Activated CD4-positive, CD25-positive, alpha-beta regulatory T cell treated with anti-CD3 and anti-CD28 coated beads, Interleukin-2, amount 50 U/mL, for 72 hours (primary cell): Measurements from ENCODE around the gene EVC2.

ENCODE experiments used
- DNase-seq: peaks from one replicate; pipeline ENCODE4 v3.0.0; 2021

Gene EVC2, protein sequence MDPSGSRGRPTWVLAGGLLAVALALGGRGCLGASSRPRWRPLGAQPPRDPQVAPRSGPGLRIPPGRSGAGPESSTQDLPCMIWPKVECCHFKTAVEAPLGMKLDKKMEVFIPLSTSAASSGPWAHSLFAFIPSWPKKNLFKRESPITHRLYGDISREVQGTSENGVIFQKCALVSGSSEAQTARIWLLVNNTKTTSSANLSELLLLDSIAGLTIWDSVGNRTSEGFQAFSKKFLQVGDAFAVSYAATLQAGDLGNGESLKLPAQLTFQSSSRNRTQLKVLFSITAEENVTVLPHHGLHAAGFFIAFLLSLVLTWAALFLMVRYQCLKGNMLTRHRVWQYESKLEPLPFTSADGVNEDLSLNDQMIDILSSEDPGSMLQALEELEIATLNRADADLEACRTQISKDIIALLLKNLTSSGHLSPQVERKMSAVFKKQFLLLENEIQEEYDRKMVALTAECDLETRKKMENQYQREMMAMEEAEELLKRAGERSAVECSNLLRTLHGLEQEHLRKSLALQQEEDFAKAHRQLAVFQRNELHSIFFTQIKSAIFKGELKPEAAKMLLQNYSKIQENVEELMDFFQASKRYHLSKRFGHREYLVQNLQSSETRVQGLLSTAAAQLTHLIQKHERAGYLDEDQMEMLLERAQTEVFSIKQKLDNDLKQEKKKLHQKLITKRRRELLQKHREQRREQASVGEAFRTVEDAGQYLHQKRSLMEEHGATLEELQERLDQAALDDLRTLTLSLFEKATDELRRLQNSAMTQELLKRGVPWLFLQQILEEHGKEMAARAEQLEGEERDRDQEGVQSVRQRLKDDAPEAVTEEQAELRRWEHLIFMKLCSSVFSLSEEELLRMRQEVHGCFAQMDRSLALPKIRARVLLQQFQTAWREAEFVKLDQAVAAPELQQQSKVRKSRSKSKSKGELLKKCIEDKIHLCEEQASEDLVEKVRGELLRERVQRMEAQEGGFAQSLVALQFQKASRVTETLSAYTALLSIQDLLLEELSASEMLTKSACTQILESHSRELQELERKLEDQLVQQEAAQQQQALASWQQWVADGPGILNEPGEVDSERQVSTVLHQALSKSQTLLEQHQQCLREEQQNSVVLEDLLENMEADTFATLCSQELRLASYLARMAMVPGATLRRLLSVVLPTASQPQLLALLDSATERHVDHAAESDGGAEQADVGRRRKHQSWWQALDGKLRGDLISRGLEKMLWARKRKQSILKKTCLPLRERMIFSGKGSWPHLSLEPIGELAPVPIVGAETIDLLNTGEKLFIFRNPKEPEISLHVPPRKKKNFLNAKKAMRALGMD

DNA sequence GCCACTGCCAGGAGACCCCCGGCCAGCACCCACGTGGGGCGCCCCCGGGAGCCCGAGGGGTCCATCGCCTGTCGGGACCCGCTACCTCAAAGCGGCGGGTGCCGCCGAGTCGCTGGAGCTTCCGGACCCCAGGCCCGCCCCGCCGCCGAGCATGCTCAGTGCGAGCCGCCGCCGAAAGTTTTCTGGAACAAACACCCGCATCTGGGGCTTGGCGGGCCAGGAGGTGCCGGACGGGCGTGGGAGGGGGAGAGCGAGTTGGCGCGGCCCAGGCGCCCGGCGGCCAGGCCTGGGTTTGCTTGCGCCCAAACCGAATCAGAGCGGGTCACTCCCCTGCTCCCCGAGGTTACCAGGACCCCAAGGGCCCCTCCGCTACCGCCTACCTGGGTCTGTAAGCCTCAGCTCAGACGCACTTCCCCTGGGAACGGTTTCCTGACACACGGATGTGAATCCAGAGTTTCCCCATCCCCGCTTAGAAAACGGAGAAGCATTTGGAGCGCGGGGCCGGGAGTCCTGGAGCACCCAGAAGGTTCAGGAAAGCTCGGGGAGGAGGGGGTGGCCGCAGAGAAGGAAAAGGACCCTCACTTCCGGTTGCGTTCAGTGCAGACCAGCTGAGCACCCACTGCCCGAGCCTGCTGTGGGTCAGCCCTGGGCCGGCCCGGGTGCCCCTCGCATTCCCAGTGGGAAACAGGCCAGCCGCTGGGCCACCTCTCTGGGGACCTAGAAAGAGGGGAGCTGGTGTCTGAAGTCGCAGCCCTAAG lies at the start of gene EVC2:
TSS of gene EVC2 (minus strand) at position 111 of the 758 bp plus-strand sequence. CDS start at position 65, 46 bp downstream.
- DNase-seq = no peak

DNA sequence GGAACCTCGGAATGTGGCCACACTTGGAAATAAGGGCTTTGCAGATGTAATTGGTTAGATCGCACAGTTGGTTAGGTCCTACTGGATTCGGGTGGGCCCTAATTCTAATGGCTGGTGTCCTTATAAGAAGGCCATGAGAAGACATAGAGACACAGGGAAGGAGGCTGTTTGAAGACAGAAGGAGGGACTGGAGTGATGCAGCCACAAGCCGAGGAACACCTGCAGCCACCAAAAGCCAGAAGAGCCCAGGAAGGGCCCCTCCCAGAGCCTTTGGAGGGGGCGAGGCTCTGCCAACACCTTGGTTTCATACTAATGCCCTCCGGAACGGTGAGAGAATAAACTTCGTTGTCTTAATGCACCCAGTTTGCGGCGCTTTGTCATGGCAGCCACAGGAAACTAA lies 49.6 kb upstream of the EVC2 start:
- DNase-seq = no peak

DNA sequence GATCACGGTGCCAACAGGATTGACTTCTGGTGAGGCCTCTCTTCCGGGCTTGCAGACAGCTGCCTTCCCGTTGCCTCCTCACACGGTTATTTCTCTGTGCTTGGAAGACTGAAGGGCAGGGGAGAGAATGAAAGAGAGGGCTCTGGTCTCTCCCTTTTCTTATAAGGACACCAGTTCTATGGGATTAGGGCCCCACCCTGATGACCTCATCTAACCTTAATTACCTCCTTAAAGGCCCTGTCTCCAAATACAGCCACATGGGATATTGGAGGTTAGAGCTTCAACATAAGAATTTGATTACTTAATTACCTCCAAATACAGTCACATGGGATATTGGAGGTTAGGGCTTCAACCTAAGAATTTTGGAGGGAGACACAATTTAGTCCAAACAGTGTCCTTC lies 49.2 kb upstream of the EVC2 start:
- DNase-seq = no peak

DNA sequence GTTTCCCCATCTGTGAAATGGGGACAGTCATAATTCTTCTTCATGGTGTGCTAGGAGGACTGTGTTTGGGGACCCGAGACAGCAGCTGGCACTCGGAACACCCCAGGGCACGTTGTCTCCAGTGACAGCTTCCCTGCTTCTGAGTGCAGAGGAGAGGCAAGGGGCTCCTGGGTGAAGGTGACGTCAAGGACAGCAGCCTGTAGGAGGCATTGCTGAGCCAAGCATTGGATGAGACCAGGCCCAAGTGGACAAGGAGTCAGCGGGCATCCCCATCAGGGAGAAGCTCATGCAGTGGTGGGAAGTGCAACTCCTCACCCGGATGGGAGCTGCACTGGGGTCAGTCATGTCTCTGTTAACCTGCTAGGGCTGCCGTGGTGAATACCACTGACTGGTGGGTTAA lies 48.7 kb upstream of the EVC2 start:
- no peak for DNase-seq

DNA sequence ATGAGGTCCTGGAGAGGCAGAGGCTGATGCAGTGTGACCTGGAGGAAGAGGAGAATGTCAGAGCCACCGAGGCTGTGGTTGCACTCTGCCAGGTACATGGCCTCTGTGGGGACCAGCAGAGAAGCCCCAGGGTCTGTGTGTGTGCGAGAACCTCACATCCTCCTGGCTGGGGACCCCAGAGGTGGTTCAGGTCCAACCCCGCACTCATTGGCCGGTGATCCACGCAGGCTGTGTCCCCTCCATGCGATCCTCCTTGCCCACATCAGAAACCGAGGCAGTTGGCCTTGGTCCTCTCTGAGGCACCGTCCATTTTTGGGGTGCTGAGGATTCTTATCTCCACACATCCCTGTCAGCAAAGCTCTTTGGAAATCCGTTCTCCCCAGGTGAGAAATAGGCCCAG lies 47.9 kb upstream of the EVC2 start:
- no peak for DNase-seq

DNA sequence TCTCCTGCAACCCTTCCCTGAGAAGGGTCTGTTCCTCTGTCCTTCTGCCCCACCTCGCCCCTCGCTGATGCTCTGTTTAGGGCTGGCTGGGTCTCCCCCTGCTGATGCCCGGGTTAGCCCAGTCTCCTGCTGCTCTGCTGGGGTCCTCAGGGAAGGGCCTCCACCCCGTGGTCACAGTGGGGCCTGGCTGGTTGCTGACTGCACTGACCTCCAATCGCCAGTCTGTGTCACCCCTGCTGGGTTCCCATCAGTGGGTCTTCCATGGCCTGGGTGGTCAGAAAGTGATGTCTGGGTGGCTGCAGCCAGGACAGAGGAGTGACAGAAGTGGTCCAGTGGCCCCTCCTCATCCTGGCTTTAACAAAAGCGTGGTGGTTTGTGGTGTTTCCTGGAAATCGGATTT lies 47.3 kb upstream of the EVC2 start:
- no peak for DNase-seq

DNA sequence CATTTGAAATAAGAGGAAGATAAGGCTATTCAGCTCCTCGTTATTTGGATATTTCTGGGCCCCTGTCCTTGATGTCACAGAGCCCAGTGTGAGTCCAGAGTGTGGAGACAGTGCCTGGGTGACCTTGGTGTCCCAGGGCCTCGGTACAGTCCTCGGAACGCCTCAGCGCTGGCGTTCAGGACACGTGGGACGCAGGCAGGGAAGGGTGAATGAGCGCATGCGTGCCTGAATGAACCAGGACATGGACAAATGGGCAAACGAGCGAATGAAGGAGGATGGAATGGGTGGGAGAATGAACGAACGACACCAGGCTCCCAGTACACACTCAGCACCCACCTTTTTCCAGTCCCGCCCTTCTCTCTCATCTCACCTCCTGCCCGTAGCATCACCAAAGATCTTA lies 46.8 kb upstream of the EVC2 start:
- DNase-seq = no peak

DNA sequence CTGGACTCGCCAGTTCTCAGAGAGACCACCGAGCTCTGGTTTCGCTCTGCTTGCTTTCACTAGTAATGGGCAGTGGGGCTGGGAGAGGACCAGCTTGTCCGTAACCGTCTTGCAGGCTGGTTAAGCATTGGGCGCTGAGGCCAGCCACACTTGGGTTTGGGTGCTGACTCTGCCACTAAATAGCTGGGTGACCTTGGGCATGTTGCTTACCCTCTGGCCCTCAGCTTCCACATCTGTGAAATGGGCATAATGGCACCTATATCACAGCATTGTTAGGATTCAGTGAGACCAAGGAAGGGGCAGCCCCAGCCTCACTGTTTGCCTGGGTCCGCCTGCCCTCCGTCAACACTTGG lies 46.1 kb upstream of the EVC2 start:
- no peak for DNase-seq

DNA sequence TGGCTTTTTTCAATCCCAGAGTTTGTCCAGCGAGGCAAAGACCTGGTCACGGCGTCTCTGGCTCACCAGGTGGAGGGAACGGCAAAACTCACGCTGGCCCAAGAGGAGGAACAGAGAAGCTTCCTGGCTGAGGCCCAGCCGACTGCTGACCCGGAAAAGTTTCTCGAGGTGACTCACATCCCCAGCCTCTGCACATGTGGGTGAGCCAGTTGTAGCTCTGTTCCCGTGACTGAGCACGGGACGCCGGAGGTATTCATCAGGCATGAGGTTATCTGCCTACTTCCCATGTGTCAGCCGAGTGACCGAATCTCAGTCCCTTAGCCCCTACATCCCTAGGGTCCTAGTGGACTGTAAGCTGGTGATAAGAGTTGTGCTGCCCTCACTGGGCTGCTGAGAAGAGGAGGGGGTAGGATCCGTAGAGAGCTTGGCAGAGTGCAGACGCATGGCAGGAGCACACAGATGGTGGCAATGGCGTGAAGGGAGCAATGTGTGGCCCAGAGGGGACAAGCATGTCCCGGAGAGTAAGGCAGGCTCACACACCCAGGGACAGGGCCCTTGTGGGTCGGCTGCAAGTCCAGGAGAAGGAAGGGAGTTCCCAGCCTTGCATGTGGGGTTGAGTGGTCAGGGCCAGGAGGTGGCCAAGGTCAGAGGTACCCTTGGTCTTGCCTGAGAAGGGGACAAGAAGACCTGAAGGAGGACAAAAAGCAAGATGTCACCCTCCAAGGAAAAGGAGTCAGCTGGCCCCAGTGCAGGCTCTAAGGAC lies 45.6 kb upstream of the EVC2 start:
- no peak for DNase-seq

DNA sequence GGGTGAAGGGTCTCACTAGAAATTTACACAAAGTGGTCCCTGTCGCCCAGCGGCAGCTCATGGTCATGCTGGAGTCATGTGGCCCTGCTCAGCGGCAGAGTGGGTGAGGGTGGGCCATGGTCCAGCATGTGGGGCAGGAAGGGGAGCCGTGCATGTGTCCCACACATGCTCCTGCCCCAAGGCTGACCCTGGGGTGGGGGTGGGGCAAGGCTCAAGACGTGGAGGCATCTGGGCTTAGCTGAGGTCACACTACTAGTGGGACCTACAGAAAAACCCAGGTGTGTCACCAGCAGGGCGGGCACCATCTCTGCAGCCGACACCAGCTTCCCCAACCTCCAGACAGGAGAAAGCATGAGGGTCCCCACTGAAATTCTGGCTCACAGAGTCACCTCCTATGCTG lies 45.0 kb upstream of the EVC2 start:
- DNase-seq = no peak

DNA sequence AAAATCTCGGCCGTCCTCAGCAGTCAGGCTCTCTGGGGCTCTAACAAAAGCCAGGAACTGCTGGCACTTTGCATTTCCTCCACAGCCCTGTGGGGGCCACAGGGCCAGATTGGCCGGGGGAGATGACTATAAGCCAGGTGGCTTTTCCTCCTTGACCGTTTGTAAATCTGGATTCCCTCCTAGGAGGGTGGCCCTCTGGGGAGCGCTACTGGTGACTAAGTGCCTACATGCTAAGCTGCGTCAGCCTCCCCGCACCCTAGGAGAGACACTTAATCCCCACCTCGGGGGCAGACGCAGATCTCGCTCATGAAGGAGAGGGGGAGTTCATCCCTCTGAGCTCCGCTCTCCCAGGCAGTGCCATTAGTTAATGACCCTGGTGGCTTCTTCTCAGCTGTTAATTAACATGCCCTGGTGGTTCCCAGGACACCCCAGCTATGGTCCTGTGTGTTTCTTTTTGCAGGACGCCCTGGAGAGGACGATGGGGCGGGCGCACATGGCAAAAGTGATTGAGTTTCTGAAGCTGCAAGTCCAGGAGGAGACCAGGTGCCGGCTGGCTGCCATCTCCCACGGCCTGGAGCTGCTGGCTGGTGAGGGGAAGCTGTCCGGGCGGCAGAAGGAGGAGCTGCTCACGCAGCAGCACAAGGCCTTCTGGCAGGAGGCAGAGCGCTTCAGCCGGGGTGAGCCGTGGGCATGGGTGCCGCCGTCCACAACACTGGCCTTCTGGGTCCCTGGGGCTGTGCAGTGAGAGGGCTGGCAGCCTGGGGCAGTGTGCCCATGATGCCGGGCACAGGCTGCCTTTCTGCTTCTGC lies 44.2 kb upstream of the EVC2 start:
- DNase-seq = no peak

DNA sequence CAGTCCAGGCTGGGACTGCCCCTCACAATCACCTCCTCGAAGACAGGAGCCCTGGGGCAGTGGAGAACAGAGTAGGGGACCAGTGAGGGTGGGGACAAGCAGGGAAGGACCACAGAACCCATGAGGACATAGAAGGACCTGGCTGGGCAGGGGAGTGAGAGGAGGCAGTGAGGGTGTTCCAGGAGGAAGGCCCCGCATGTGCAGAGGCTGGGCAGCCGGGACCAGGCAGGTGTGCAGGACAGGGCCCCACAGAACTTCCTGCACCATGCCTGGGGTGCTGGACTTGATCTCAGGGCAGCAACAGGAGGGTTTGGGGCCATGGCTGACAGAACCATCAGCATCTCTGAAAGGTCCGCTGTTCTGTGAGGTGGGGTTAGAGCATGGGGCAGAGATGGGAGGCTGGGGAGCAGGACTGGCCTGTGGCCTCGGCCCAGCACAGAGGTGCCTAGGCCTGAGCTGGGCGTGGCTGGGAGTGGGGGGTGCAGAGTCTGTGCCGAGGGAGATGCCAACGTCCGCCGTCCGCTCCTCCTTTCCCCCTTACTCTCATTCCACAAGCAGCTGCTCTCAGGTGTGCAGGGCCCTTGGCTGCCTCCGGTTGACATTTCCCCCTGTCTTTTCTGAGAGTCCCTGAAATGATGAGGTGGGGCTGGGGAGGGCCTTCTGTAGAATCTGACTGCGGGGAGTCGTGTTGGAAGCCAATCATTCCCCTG lies 43.5 kb upstream of the EVC2 start:
- no peak for DNase-seq

DNA sequence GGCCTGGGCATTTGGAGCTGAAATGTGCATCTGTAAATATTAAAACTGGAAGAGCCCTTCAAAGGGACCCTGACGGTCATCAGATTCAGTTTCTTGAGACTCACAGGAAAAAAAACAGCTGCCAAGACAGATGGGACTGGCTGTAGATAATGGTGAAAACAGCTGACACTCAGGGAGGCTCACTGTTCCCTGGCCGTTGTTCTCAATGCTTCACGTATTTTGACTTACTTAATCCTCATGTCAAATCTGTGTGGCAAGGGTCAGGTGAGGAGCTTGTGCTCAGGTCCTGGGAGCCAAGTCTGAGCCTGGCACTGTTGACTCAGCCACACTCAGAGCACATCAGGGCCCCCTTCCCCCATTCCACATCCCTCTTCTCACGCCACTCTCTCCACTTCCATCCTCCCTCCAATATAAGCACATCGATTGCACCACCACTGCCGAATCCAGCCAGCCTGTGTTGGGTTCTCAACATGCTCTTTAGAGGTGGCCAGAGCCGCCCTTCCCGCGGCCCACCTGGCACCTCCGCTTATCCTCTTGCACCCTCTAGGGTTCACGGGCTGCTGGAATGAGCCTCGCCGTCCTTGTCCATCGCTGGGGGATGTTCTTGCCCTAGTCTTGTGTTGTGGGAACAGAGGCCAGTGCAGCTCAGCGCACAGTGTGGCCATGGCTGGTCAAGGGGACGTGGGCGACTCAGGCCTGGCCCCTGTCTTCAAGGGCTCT lies 42.7 kb upstream of the EVC2 start:
- no peak for DNase-seq

DNA sequence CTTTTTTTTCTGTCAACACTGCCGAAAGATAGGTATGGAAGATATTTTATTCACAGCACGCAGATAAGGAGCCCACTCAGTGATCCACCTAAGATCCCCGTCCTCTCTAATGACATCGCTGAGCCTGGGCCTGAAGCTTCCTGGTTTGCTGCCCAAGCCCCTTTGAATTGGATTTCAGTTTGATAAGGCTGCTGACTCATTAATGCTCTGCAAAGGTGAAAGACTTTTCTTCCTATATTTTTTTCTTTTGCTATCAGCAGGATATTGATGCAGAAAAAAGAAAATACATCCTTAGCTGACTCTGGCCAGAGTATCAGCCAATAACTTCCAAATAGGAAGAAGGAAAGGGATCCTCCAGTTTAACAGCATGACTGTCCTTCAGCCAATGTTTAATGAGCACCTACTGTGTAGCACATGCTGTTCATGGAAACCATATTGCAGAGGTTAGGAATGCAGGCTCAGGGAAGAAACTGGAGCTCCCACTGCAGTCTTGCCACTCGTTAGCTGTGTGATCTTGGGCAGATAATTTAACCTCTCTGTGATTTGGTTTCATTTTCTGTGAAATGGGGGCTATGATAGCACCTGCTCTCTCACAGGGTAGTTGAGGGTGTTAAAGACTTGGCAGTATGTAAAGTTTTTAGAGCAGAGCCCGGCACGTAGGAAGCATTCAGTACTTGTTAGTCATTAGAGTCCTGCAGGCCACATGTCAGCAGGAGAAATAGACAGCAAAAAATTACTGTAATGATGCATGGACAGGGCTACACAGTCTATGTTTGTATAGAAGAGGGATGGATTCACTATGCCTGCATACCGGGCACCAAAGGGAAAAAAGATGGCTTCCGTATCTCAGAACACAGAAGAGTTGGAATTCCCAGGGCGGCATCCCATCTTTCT lies 41.9 kb upstream of the EVC2 start:
- no peak for DNase-seq

DNA sequence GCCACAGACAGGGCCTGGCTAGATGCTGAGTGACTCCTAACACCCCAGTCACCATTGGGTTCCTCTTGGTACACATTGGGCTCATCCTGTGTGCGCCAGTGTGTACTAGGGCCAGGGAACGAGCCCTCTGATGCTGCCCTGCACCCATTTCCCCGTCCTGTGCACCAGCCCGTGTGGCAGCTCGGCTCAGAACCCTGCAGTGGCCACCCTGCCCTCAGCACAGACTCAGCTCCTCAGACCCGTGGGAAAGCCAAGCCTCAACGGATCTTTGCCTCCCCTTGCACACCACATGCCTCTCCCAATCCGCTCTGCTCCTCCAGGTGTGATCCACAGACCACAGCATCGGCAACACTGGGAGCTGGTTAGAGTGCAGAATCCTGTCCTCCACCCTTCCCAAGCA lies 41.2 kb upstream of the EVC2 start:
- no peak for DNase-seq

DNA sequence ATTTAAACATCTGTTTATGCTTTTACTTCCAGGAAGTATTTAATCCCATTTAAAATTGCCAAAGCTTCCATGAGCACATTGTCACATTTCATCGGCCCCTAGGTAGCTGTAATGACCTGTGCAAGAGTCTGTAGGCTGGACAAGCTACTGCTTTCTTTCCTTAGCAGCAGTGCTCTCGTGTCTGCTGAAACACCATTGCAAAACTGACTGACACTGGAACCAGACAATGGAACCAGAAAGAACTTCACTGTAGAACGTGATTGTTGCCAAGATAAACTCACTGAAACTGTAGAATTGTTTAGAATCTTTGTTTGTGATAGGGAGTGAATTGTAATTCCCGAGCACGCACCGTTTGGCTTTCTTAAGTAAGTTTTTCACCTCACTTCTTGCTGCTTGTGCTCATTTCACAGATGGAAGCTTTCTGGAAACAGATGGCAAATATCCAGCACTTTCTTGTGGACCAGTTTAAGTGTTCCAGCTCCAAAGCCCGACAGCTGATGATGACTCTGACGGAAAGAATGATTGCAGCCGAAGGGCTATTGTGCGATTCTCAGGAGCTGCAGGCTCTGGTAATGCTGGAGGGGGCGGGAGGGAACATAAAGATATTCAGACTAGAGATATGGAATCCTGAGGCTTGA lies 39.5 kb upstream of the EVC2 start:
- no peak for DNase-seq

DNA sequence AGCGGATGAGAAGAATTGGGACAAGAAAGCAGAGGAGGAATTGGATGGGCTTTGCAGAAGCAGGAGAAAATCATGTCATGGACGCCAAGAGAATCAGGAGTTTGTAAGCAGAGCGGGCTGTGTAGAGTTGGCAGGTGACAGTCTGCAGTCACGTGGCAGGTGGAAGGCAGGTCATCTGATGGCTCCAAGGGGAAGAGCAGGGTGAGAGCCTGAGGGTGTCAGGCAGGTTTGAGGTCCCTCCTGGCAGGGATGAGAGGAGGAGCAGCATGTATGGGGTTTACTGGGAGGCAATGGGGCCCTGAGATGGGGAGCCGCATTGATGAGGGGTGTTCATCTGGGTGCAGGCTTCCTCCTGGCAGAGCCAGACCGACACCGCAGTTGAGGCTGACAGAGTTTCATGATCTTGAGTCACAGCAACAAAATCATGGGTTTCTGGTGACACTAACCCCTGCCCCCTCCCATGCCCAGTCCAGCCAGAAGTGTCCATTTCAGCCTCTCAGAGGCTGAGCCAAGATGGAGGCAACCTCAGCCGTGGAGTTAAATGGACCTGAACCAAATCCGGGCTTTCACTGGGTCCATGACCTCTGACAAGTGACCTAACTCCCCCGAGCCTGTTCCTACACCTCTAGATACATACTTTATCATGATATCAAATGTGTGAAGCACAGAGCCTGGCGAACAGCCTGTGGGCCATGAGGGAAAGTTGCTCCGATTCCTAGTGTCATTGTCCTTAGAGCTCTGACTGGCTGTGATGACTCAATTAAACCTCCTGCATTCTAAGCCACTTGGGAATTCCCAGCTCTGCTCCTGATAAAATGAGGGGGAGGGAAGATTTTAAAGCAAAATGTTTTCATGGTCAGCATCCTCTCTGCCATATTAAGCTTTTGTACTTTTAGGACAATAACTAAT lies 38.7 kb upstream of the EVC2 start:
- no peak for DNase-seq
